GM21367 (cell line): ENCODE results near the gene RNASEH2B.

Source experiments
- ATAC-seq: cut with Tn5 transposase; IDR thresholded peaks from one replicate; pipeline ENCODE4 v1.9.1; 2021; ENCODE audit not compliant: unreplicated experiment

Gene RNASEH2B

GRCh38 chr13:50905256-50905655 is 4.3 kb upstream of the RNASEH2B start:
- ATAC-seq, result no peak

GRCh38 chr13:50907781-50908180 is 1.8 kb upstream of the RNASEH2B start:
- no peak for ATAC-seq

- no peak for ATAC-seq
Measured at GRCh38 chr13:50908371-50908770, 1.2 kb upstream of the RNASEH2B start.

- ATAC-seq, result no peak
Measured at GRCh38 chr13:50910485-50910805, 854 bp downstream of the RNASEH2B start.

- no peak for ATAC-seq
Measured at GRCh38 chr13:50911081-50911631, 1.6 kb downstream of the RNASEH2B start.

GRCh38 chr13:50911937-50912795 is 2.6 kb downstream of the RNASEH2B start:
- ATAC-seq, result peak; percentile 42

- no peak for ATAC-seq
Measured at GRCh38 chr13:50912851-50913250, 3.3 kb downstream of the RNASEH2B start.

- no peak for ATAC-seq
Measured at GRCh38 chr13:50914176-50914700, 4.6 kb downstream of the RNASEH2B start.

GRCh38 chr13:50914848-50915247 is 5.3 kb downstream of the RNASEH2B start:
- no peak for ATAC-seq

GRCh38 chr13:50915565-50915964 is 6.0 kb downstream of the RNASEH2B start:
- no peak for ATAC-seq

- peak; percentile 28 for ATAC-seq
Measured at GRCh38 chr13:50916701-50917184, 7.2 kb downstream of the RNASEH2B start.

GRCh38 chr13:50917572-50917971 is 8.0 kb downstream of the RNASEH2B start:
- no peak for ATAC-seq

GRCh38 chr13:50918567-50918966 is 9.0 kb downstream of the RNASEH2B start:
- ATAC-seq, result no peak

- ATAC-seq, result no peak
Measured at GRCh38 chr13:50919277-50919676, 9.7 kb downstream of the RNASEH2B start.

GRCh38 chr13:50921706-50922105 is 12.1 kb downstream of the RNASEH2B start:
- no peak for ATAC-seq

GRCh38 chr13:50923272-50923671 is 13.7 kb downstream of the RNASEH2B start:
- ATAC-seq, result no peak

GRCh38 chr13:50924025-50924424 is 14.4 kb downstream of the RNASEH2B start:
- ATAC-seq, result no peak

- no peak for ATAC-seq
Measured at GRCh38 chr13:50927701-50928100, 18.1 kb downstream of the RNASEH2B start.

- ATAC-seq, result no peak
Measured at GRCh38 chr13:50928102-50928501, 18.5 kb downstream of the RNASEH2B start.

- no peak for ATAC-seq
Measured at GRCh38 chr13:50928659-50929462, 19.3 kb downstream of the RNASEH2B start.

- no peak for ATAC-seq
Measured at GRCh38 chr13:50932091-50932490, 22.5 kb downstream of the RNASEH2B start.
